Hematopoietic multipotent progenitor cell treated with erythropoietin and hydrocortisone succinate and interleukin-3 and kit ligand, for 4 days (in vitro differentiated cells): Measurements from ENCODE around the gene NFIX.
"Not testable (repeated sequence)": the region's sequence is repeated elsewhere in the genome, so short reads cannot be mapped to it uniquely, and the experiment has no call there.

Source experiments
- DNase-seq: peaks from one replicate; pipeline ENCODE4 v3.0.0-alpha.2; 2015

The NFIX gene

DNA sequence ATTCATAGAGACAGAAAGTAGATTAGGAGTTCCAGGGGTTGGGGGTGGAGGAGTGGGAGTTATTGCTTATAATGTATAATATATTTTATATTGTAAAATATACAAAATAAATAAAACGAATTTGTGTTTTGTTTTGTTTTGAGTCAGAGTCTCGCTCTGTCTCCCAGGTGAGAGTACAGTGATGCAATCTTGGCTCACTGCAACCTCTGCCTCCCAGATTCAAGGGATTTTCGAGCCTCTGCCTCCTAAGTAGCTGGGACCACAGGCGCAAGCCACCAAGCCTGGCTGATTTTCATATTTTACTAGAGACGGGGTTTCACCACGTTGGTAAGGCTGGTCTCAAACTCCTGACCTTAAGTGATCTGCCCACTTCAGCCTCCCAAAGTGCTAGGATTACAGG, 35.8 kb upstream of the NFIX start:
- DNase-seq = no peak

DNA sequence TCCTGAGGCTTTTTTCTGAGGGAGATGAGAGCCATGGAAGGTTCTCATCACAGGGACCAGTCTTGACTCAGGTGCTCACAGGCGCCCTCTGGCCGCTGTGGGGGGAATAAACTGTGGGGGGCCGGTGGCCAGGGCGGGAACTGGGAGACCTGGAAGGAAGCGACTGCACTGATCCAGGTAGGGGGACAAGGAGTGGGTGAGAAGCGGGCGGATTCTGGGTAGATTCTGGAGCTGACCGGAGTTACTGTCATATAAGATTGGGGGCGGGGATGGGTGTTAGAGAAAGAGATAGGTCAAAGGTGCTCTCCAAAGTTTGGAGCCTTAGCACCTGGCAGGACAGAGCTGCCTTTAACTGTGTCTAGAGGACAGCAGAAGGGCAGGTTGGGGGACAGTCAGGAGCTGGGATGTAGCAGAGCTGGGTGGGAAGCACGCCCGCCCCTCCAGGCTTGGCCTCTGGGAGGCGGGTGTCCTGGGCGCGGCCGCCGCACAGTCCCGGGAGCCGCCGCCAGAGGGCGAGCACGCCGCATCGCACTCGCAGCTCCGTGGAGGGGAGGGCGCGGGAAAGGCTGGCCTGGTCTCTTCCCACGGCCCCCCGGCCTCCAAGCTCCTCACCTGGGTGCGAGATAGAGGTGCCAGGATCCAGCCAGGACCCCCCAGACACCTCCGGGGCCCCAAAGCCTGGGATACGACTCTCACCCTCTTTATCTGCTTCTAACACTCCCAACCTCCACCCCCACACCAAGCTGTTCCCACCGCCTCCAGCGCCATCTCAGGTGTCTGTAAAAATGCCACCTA, 30.1 kb upstream of the NFIX start:
- peak; percentile 91 for DNase-seq

DNA sequence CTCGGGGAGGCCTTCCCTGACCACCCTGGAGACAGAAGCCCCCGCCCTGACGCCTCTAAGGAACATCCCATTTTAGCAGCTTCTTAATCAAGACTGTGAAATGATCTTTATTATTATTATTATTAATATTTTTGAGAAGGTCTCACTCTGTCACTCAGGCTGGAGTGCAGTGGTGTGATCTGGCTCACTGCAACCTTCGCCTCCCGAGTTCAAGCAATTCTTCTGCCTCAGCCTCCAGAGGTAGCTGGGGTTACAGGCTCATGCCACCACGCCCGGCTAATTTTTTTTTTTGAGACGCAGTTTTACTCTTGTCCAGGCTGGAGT, 29.5 kb upstream of the NFIX start:
- no peak for DNase-seq

DNA sequence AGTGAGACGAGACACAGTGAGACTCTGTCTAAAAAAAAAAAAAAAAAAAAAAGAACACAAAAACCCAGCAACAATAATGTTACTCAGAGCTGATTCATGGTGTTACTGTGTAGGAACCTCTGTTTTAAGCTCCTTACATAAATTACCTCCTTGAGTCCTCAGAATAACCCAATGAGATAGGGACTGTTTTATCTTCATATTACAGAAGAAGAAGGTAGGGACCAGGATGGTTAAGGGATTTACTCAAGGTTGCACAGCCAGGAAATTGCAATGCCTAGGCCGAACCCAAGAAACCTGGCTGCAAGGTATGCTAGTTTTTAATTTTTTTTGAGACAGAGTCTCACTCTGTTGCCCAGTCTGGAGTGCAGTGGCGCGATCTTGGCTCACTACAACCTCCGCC, 27.4 kb upstream of the NFIX start:
- no peak for DNase-seq

DNA sequence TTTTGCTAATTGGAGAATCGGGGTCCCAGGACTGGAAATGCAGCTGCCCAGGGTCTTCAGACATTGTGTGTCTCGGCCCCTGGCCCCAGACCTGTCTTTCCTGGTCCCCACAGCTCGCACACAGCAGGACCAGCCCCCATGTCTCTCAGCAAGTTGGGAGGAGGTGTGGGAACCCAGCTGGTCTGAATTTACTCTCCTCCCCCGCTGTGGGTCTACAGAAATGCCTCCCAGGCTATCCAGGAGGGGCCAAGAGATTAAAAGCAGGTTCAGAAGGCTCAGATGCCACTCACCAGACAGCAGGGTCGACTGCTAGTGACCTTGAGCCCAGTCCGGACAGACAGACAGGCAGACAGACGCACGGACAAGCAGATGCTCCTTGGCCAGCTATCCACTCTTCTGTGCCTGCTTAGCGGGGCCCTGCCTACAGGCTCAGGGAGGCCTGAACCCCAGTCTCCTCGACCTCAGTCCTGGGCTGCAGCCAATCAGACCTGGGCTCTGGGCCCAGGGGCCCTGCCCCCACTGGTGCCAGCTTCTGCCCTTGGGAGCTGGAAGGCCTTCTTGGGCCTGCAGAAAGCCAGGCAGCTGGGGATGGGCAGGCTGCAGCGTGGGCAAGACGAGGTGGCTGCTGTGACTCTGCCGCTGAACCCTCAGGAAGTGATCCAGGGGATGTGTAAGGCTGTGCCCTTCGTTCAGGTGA, 25.8 kb upstream of the NFIX start, which contains the start of gene DAND5:
Gene DAND5, plus strand, starts transcription at position 285 of the 697 bp plus-strand sequence. Its CDS starts 85 bp downstream, at position 370.
- peak; percentile 43 for DNase-seq

DNA sequence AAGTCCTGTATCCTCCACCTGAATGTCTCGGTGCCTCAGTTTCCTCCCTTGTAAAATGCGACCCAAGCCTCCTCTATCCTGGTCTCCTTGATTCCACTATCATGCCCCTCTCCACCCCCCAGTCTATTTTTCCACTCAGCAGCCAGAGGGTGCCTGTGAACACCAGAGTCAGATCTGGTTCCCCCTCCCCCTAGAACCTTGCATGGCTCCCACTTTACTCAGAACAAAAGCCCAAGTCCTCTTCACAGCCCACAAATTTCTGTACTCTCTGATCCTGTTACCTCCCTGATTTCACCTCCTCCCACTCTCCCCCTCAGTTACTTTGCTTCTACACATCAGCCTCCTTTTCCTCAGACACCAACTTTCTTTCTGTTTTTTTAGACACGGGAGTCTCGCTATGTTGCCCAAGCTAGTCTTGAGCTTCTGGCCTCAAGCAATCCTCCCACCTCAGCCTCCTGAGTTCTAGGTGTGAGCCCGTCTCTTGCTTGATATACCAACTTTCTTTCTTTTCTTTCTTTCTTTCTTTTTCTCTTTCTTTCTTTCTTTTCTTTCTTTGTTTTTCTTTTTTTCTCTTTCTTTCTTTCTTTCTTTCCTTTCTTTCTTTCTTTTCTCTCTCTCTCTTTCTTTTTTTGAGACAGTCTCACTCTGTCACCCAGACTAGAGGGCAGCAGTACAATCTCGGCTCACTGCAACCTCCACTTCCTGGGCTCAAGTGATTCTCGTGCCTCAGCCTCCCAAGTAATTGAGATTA, 25.0 kb upstream of the NFIX start:
- DNase-seq = no peak

DNA sequence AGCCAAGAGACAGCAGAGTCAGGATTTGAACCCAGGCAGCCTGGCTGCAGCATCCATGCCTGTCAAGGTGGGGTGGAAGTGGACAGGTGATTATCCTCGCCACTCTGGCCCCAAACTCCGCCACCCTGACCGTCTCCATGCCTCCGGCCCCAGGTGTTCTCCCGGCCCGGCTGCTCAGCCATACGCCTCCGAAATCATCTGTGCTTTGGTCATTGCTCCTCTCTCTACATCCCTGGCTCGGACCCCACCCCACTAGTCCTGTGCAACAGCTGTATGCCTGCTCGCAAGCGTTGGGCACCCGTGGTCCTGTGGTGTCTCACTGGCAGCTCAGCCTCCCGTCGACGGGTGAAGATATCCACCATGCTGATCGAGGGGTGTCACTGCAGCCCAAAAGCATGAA, 22.0 kb upstream of the NFIX start:
- no peak for DNase-seq

DNA sequence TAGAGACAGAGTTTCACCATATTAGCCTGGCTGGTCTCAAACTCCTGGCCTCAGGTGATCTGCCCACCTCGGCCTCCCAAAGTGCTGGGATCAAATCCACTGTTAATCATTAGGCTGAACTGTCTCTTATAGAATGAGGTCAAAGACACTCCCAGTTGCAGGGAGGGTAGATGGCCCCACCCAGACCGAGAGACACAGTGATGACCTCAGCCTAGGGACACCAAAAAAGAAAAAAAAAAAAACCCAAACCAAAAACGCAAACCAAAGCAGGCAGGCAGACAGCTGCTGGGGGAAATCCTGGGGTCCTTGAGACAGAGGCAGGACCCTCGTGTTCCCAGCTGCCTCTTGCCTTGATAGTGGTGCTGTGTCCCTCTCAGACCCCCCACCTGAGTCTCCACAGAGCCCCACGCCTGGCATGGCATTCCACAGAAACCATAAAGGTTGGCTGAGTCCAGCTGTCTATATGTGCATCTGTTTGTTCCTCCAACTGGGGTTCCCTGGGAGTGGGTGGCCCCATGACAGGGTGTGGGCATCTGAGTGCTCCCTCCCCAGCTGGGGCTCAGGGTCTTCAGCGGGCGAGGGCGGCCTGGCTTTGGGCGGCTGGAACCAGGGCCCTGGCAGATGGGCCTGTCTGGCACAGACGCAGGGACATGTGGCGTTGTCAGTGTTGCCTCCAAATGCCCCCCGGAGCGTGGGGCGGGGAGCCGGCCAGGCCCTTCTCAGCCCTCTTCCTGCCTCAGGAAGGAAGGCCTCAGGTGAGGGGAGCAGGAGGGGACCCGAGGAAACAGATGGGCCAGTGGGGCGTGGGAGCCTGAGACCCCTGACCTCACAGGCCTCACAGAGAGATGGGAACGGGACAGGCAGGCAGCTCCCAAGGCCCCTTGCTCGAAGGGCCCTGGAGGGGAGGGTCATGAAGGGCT, 20.7 kb upstream of the NFIX start:
- DNase-seq = peak; percentile 60

DNA sequence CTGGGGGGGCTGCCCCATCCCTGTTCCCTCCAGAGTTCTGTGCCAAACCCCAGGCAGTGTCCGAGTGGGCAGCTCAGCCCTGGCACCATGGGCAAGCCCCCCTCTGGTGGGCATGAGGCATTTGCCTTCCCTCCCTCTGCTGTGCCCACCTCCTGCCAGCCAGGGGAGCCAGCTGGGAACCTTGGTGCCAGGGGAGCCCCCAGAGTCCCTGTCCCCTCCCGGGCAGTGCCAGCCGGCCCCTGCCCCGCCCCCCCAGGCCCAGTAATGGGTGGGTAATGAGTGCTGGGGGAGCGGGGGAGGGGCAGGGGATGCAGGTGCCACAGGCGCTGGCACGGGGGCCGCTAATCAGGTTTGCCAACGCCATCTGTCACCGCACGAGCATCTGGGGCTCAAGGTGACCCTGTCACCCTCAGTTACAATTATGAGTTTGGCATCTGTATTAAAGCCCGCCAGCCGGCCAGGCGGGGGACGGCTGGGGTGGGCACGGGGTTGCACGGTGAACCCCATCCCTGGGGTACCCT, 20.0 kb upstream of the NFIX start:
- DNase-seq = no peak

DNA sequence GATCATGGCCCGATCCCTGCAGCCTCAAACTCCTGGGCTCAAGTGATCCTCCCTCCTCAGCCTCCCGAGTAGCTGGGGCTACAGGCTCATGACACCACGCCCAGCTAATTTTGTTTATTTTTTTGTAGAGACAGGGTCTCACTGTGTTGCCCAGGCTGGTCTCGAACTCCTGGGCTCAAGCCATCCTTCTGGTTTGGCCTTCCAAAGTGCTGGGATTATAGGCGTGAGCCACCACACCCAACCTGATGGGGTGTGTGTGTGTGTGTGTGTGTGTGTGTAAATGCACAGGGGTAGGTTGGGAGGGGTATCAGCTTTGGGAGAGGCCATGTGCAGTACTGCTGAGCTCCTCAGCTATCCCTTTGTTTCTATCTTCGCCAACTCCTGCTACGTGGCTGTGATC, 19.2 kb upstream of the NFIX start:
- not testable (repeated sequence) for DNase-seq

DNA sequence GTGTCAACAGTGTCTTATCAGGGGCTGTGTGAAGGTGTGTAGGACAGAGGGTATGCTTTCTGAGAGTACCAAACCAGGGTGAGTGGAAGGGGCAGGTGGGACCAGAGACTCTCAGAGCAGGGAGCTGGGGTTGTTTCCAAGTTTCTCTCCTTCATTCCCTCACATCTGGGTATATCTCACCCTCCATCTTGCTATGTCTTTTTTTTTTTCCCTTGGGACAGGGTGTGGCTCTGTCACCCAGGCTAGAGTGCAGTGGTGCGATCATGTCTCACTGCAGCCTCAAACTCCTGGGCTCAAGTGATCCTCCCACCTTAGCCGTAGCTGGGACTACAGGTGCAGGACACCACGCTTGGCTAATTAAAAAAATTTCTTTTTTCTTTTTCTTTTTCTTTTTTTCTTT, 15.3 kb upstream of the NFIX start:
- DNase-seq = no peak

DNA sequence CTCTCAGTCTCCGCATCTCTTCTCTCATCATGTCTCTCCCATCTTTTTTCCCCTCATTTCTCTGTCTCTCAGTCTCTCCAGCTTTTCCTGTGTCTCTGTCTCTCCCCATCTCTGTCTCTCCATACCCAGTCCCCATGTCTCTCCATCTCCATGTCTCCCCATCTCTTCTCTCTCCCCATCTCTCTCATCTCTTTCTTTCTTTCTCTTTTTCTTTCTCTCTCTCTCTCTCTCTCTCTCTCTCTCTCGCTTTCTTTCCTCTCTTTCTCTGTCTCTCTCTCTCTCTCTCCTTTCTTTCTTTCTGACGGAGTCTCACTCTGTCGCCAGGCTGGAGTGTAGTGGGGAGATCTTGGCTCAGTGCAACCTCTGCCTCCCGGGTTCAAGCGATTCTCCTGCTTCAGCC, 12.6 kb upstream of the NFIX start:
- DNase-seq = no peak

DNA sequence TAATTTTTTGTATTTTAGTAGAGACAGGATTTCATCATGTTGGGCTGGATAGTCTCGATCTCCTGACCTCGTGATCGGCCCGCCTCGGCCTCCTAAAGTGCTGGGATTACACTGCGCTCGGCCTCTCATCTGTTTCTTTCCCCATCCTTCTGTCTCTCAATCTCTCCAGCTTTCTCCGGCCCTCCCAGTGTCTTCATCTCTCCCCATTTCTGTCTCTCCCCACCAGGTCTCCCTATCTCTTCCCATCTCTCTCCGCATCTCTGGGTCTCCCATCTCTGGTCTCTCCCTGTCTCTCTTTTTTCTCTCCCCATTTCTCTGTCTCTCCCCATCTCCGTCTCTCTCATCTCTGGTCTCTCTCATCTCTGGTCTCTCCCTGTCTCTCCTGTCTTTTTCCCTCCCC, 12.2 kb upstream of the NFIX start:
- DNase-seq = no peak

DNA sequence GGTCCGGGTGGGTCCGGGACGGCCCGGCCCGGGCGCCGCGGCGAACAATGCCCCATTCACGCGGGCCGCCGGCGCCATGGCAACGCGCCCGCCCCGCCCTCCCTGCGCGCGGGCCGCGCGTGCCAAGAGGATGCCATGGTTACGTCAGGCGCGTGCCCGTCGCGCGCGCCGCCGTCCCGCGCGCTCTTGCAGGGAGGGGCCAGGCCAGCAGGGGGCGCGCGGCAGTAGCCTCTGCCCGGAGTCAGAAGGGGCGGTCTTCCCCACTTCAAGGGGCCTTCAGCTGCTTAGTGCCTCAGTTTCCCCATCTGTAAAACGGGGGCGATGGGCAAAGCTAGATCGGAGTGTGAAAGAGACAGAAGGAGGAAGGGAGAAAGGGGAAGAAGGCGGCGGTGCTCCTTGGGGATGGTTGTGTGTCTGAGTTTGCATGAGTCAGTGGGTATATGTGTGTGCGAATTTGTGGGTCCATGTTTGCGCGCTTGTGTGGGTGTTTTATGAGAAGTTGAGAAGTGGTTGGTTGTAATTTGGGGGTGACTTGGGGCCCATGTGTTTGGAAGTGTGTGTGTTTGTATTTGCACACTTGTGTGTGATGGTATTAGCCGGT, 11.6 kb upstream of the NFIX start:
- peak; percentile 86 for DNase-seq

DNA sequence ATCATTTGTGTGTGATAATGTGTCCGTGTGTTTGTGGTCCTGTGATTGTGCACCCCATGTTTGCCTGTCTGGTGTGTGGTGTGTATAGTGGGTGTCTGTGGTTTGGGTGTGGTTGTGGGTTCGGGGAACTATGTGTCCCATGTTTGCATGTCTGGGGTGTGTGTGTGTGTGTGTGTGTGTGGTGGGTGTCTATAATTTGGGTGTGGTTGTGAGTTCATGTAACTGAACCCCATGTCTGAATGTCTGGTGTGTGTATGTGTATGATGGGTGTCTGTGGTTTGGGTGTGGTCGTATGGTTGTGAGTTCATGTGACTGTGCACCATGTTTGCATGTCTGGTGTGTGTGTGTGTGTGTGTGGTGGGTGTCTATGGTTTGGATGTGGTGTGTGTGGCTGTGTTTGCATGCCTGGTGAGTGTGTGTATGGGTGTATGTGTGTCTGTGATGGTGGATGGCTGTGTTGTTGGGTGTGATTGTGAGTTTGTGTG, 11.1 kb upstream of the NFIX start:
- DNase-seq = peak; percentile 63

DNA sequence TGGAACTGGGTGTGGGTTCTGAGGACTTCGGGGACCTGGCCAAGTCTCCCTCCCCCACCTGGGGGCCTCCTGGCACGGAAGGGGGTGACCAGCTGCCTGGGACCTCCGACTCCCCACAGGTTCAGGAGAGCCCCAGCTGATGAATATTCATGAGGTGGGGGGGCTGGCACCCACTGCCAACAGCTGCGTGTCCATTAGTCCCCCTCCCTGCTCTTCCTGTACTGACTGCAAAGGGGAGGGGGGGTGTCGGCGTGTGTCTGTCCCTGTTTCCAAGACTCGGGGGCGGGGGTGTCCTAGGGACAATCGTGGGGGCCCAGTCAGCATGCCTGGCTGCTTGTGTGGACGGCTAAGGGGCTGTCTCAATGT, 10.6 kb upstream of the NFIX start:
- DNase-seq = no peak

DNA sequence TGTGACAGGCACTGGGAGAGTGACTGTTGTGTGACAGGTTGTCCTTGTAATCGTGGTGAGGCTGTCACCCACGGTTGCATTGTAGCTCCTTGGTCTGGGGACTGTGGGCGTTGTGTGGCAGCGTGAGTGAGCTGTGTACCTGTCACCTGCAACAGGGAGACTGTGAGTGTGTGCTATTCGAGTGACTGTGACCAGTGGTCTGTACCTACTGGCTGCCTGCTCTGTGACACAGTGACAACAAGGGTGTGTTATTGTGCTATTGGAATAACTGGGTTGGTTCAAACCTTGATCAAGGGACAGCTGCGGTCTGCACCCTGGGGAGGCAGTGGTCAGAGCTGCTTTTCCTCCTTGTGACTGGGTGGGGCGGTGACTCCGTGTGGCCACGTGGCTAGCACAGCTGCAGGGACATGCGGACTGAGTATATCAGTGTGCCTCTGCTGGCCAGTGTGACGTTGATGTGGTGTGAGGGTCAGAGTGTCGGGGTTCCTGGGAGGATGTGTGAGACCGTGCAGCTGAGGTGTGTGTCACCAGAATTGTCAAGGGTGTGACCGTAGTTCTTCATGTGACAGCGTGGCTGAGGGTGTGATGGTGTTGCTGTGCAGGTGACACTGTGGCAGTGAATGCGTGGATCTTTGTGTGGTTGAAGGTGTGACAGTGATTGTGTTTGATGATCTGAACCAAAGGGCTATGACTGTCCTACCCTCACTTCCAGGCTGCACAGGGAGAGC, 10.1 kb upstream of the NFIX start:
- DNase-seq = peak; percentile 28

DNA sequence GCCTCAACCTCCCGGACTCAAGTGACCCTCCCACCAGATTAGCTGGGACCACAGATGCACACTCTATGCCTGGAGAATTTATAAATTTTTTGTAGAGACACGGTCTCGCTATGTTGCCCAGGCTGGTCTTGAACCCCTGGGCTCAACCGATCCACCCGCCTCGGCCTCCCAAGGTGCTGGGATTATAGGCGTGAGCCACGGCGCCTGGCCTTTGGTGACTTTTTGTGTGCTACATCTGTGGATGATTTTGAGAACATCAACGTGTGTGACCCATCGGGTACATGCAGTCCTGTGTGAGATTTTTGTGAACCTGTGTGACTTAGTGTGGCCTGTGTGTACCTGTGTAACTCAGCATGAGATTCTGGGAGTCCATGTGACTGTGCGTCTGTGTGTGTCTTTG, 8.5 kb upstream of the NFIX start:
- DNase-seq = no peak

DNA sequence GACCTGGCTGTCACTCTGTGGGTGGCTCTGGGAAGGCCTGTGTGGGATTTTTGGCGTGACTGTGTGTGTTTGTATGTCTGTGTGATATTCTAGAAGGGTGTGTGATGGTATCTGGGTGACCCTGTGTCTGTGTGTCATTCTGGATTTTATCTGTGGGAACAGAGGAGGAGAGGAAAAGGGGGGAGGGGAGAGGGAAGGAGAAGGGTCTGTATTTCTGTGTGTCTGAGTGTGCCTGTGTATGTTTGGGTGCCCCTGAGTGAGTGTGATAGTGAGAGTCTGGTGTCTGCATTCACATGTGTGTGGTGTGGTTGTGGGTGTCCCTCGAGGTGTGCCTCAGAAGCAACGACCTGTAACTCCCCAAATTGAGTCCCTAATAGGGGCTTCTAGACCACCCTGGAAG, 8.1 kb upstream of the NFIX start:
- no peak for DNase-seq

DNA sequence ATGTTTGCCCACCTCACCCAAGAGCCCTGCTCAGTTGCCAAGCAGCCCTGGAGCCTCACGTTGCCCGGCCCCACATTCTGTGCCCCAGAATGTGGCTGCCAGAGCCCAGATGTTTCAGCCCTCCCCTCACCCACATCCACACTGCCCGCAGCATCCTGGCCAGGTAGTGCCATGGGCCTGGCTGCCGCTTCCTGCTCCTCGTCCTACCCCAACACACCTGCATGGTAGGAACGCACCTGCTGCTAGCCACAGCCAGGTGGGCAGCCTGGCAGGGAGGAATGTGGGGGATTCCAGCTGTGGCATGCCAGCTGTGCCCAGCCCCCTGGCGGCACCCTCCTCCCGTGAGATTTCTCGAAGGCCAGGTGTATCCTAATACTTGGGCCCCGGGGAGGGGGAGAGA, 7.5 kb upstream of the NFIX start:
- no peak for DNase-seq

DNA sequence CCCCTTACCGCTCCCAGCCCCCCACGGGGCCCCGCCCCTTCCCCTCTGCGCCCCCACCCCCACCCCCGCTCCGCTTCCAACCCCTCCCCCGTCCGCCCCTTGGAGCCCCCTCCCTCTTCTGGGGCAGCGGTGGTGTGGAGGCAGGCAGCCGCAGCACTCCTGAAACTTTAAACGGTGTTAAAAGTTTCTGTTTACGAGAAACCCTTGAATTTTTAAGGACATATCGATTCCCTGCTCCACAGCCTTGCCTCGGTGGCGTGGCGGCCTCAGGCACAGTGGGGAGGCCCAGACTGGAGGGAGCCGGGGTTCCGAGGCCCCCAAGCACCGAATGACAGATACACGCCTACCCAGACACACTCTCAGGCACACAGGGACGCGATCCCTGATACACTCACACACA, 4.8 kb upstream of the NFIX start:
- no peak for DNase-seq
